CD4-positive, alpha-beta T cell treated with Interleukin-17A for 4 hours (primary cell): ENCODE results near the gene ZFP2.
"Not testable (repeated sequence)": the region's sequence is repeated elsewhere in the genome, so short reads cannot be mapped to it uniquely, and the experiment has no call there.

Experiments
- DNase-seq: peaks from one replicate; pipeline ENCODE4 v3.0.0-alpha.2; 2020; ENCODE audit warnings: mixed read lengths

The ZFP2 gene

DNA sequence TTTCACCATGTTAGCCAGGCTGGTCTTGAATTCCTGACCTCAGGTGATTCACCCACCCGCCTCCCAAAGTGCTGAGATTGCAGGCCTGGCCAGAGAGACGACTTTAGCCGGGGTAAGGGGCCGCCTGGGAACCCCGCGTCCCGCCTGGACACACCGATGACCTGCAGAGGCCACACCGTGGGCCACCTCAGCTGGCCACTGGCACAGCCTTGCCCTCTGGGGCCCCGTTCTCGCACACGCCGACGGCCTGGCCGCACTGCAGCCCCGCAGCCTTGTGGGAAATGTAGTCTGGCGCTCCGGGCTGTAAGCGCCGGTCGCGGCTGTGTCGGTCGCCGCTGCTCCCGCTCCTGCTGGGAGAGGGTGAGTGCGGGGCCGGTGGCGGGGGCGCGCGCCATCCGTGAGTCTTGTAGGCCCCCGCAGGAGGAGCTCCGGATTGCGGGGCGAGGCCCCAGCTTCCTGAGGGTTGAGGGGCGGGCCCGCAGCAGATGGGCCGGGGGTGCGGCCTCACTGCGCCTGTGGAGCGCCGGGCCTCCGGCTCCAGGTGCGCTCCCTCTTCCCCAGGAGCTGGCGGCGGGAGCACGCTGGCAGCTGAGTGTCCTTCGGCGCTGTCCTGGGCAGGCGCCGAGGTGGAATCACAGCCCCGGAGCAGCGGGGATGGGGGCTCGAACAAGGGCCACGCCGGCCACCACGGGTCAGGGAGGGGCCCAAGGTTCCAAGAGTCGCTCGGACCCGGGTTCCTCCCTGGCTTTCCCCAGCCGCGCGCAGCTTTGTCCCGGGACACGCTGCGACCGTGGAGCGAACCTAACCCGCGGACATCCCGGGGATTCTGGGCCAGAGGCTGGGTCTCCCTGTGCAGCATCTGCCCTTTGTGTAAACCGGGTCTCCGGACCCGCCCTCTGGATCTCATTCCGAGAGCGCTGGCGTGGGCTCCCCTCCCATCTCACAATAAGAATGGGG lies at the start of gene ZFP2:
TSS of gene ZFP2 (plus strand) at position 299 of the 957 bp plus-strand sequence. CDS start 35,401 bp downstream, outside the sequence.
- DNase-seq, result peak; percentile 60

DNA sequence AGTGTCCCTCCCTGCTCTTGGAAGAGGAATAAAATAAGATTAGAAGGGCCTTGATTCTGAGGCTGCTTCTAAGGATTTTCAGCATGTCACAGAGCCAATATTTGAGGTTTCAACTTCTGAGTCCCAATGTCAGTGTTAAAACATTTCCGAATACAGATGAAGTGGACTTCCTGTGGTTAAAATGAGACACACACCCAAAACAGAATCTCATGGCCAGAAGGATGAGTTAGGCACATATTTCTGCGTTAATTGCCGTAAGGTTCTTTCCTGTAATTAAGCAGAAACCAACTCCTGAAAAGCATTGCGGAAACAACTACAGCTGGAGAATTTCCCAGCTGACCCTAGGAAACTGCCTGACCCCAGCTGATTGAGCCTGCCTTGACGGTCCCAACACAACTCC lies 46.4 kb upstream of the ZFP2 start:
- DNase-seq, result no peak

GRCh38 chr5:178851951-178852350 lies 43.8 kb upstream of the ZFP2 start:
- DNase-seq, result no peak

DNA sequence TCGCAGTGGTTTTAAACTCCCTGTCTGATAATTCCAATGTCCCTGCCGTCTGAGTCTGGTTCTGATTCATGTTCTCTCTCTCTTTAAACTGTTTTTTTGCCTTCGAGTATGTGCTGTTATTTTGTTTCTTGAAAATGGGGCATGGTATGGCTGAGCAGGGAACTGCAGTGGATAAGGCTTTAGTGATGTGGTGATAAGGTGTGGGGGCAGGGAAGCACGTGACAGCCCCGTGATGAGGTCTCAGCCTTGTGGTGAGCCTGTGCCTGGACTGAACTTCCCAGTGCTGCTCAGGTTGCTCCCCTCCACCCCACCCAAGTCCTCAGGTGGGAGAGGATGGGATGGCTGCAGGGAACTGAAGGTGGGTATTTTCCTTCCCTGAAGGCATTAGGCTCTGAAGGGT lies 41.4 kb upstream of the ZFP2 start:
- no peak for DNase-seq

DNA sequence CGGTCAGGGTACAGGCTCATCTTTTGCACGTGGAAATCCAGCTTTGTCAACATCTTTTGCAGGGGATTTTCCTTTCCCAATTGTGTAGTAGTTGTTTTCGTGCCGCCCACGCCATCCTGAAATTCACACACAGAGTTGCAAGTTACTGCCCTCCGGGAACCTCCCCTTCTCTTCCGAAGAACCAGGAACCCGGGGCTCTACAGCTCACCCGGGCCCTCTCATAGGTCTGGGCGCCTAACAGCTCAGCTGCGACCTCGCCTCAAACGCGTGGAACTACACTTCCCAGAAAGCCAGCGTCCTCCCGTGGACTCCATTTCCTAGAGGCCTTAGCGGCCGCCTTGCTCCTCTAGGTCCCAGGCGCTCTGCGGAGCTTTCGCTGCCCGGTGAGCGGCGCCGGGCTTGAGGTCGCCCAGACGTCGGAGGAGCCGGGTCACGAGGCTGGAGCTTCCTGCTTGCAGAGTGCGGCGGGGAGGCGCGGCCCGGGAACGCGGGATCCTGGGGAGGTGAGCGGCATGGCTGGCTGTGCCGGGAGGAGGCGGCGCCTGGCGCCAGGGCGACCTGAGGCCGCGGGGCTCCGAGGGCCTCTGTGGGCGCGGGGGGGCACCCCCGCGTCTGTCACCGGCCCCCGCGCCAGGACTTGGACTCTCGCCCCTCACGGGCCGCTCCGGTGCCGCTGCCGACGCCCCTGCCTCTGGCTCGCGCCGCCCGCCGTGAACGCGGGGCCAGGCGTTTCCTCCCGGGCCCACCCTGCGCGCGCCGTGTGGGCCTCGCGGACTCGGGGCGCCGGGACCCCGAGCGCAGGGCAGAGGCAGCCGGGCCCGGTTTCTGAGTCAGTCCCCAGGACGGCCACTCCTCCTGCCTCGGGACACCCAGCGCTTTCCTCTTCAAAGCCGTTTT lies 35.8 kb upstream of the ZFP2 start, which contains the start of gene ZNF354B:
TSS of gene ZNF354B (plus strand) at position 329 of the 897 bp plus-strand sequence. CDS start 1,095 bp downstream, outside the sequence.
- DNase-seq, result peak; percentile 88

DNA sequence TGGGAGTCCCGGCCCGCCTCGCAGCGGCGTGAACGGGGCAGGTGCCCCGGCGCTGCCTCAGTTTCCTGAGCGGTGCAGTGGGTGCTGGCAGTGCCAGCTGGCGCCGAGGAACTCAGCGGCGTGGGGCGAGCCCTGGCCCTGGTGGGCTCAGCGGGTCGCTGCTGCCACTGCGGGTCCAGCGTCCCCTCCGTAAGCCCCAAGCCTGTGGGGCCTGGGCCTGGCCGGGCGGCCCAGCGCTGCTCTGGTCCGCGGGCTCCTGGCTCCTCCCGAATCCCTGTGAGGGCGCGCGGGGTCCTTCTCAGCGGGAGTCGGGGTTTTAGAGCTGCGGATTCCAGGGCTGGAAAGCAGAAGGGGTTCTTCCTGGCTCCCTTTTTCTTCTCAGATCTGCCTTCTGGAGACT lies 35.1 kb upstream of the ZFP2 start:
- not testable (repeated sequence) for DNase-seq

DNA sequence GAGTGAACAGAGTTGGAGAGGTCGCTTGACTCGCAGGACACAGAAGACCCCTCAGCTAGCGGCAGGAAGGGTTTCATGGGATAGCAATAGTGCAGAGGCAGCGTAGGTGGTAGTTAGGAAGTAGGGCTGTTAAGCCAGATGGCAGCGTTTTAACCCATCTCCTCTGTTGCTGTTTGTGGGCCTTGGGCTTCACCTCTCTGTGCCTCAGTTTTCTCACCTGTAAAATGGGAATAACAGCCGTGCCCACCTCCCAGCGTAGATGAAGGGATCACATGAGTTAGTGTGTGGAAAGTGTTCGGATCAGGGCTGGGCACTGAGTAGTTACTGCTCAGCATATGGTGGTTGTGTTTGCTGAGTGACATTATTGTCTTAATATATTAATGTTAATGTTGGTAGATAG lies 34.1 kb upstream of the ZFP2 start:
- DNase-seq, result no peak

DNA sequence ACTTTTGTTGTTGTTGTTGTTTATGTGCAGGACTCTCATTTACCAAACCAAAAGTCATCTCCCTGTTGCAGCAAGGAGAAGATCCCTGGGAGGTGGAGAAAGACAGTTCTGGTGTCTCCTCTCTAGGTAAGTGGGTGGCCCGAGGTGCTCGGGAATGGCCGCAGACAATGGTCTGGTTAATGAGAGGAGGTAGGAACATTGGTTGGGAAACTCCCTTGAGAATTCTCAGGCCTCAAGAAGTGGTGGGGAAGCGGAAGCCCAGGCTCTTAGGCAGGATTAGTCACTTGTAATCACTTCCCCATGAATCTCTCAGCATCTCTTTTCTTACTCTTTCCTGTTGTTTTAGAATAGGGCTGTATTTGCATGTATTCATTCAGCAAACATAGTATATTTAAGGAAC lies 28.8 kb upstream of the ZFP2 start:
- no peak for DNase-seq

DNA sequence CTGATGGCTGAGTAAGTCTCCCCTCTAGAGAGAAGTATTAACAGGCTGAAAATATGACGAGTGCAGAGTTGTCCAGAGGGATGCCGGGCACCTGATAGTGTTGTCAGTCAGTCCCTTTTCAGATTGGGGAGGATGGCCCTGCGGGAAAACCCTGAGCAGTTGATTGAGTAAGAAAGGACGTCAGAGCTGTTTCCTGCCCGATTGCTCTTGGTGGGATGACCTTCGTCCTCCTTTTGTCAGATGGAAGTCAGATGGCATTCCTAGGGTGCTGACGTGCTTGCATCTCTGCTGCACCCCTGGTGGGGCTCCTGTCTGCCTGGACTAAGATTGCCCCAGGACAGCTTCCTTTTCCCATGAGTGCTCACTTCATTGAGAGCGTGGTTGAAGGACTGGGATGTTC lies 26.1 kb upstream of the ZFP2 start:
- DNase-seq, result no peak

- no peak for DNase-seq
These were observed 25.3 kb upstream of the ZFP2 start for GRCh38 chr5:178870411-178870810.

- no peak for DNase-seq
These were observed 23.4 kb upstream of the ZFP2 start for GRCh38 chr5:178872302-178872701.

GRCh38 chr5:178883115-178883694 lies 12.5 kb upstream of the ZFP2 start:
- DNase-seq, result not testable (repeated sequence)

GRCh38 chr5:178883815-178884430 lies 11.8 kb upstream of the ZFP2 start:
- no peak for DNase-seq

DNA sequence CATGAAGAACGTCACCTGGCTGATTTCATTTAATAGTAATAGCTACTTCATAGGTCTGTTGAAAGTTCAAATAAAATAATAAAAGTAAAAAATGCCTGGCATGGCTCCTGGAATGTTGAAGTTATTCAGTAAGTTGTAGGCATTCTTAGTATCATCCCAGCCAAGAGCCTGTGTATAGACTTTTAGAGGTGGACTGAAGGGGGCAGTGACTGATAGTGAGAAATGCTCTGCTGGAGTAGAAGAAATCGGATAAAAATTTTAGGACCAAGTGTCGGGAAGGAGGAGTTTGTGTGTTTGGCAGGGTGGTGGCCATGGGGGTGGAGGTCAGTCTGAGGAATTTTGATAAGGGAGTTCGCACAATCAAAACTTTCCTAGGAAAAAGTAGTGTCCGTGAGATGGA lies 3.6 kb downstream of the ZFP2 start:
- no peak for DNase-seq

- DNase-seq, result no peak
These were observed 7.1 kb downstream of the ZFP2 start for GRCh38 chr5:178902849-178903248.

DNA sequence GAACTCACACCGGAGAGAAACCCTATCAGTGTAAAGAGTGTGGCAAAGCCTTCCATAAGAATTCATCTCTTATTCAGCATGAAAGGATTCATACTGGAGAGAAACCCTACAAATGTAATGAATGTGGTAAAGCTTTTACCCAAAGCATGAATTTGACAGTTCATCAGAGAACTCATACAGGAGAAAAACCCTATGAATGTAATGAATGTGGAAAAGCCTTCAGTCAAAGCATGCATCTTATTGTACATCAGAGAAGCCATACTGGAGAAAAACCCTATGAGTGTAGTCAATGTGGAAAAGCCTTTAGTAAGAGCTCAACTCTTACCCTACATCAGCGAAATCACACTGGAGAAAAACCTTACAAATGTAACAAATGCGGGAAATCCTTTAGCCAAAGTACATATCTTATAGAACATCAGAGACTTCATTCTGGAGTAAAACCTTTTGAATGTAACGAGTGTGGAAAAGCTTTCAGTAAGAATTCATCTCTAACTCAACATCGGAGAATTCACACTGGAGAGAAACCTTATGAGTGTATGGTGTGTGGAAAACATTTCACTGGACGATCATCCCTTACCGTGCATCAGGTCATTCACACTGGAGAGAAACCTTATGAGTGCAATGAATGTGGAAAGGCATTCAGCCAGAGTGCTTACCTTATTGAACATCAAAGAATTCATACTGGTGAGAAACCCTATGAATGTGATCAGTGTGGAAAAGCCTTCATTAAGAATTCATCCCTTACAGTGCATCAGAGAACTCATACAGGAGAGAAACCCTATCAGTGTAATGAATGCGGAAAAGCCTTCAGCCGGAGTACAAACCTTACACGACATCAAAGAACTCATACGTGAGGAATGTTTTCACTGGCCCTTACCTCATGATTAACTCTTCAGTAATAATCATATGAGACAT lies 36.4 kb downstream of the ZFP2 start:
- DNase-seq, result no peak

GRCh38 chr5:178940569-178941360 lies 45.1 kb downstream of the ZFP2 start, which contains the start of gene ZNF454:
TSS of gene ZNF454 (plus strand) at chr5:178941198. CDS start at chr5:178942792, 1,594 bp downstream.
- DNase-seq, result no peak

DNA sequence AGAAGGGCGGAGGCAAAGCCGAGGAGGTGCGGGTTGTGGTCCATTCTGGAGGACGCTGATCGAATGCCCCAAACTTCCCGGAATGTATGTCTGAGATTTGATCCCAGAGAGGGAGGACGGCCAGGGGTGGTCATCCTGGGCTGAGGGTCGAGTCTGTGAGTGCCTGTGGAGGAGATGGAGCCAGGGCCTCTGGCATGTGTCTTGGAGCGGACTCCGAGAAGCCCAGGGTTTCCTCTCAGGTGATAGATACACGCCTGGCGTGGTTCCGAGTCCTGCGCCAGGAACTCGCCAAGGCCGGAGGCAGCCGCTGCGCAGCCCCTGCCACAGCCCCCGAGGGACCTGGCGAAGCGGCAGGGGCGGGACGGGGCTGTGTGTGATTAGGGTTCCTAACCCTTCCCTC lies 45.6 kb downstream of the ZFP2 start:
- DNase-seq, result no peak

- DNase-seq, result no peak
These were observed 69.8 kb downstream of the ZFP2 start for GRCh38 chr5:178965465-178966055.

DNA sequence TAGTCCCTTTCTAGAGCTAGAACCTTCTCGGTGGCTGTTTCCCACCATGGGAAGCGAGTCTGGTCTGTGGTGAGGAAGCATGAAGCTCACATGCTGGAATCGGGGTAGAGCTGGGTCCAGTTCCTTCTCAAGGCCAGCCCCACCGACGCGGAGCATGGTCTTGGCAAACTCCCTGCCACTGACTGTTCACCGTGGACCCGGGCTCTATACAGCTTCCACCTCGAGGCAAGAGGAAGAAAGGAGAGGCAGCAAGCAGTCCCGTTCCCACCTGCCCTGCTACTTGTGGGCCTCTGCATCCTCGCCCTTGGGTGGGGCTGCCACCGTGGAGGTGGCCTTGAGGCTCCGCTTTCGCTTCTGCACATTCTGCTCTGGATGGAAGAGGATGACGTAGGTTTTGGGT lies 85.7 kb downstream of the ZFP2 start:
- DNase-seq, result no peak
